Stimulated activated naive CD8-positive, alpha-beta T cell treated with anti-CD3 and anti-CD28 coated beads, Interleukin-15, Interleukin-2, amounts not matched to agents 100 ng/mL and 50 ng/mL, for 24 hours (primary cell): ENCODE data around the gene PDE4C.

Source experiments
- H3K27ac Mint-ChIP-seq: one replicate; pipeline ENCODE4 v1.8.0; 2021; ENCODE audit warnings: mild to moderate bottlenecking, mixed read lengths
- H3K27me3 Mint-ChIP-seq: one replicate; pipeline ENCODE4 v1.8.0; 2021; ENCODE audit warnings: mixed read lengths
- H3K36me3 Mint-ChIP-seq: one replicate; pipeline ENCODE4 v1.8.0; 2021; ENCODE audit warnings: low read depth, mixed read lengths
- H3K4me1 Mint-ChIP-seq: one replicate; pipeline ENCODE4 v1.8.0; 2021; ENCODE audit warnings: low read depth, mixed read lengths
- H3K4me3 Mint-ChIP-seq: one replicate; pipeline ENCODE4 v1.8.0; 2021; ENCODE audit warnings: mild to moderate bottlenecking, mixed read lengths
- H3K9me3 Mint-ChIP-seq: one replicate; pipeline ENCODE4 v1.8.0; 2021; ENCODE audit warnings: mixed read lengths

PDE4C gene

GRCh38 chr19:18262917-18263316 is 36.7 kb upstream of the PDE4C start:
- no peak overlapping the region for H3K27ac Mint-ChIP-seq
- H3K4me3 Mint-ChIP-seq: no peak overlapping the region
- no peaks in the 10 kb centered on the region for H3K36me3 Mint-ChIP-seq
- no peaks in the 10 kb centered on the region for H3K9me3 Mint-ChIP-seq
- H3K4me1 Mint-ChIP-seq: no peaks in the 10 kb centered on the region
- no peaks in the 10 kb centered on the region for H3K27me3 Mint-ChIP-seq

GRCh38 chr19:18262144-18262543 is 35.9 kb upstream of the PDE4C start:
- no peak overlapping the region for H3K4me3 Mint-ChIP-seq
- H3K27ac Mint-ChIP-seq: no peak overlapping the region
- no peaks in the 10 kb centered on the region for H3K27me3 Mint-ChIP-seq
- H3K36me3 Mint-ChIP-seq: no peaks in the 10 kb centered on the region
- H3K9me3 Mint-ChIP-seq: no peaks in the 10 kb centered on the region
- no peaks in the 10 kb centered on the region for H3K4me1 Mint-ChIP-seq

GRCh38 chr19:18261474-18261873 is 35.2 kb upstream of the PDE4C start:
- Mint-ChIP-seq H3K27ac (no peak overlapping the region), H3K36me3 (no peaks in the 10 kb centered on the region), H3K4me1 (no peaks in the 10 kb centered on the region), H3K9me3 (no peaks in the 10 kb centered on the region), H3K4me3 (no peak overlapping the region), H3K27me3 (no peaks in the 10 kb centered on the region)

GRCh38 chr19:18259893-18260292 is 33.7 kb upstream of the PDE4C start:
- Mint-ChIP-seq H3K4me1 (peaks cover 3% of the 10 kb centered on the region), H3K27ac (no peak overlapping the region), H3K4me3 (no peak overlapping the region), H3K9me3 (no peaks in the 10 kb centered on the region), H3K27me3 (no peaks in the 10 kb centered on the region), H3K36me3 (no peaks in the 10 kb centered on the region)

GRCh38 chr19:18257503-18258470 is 31.5 kb upstream of the PDE4C start:
- Mint-ChIP-seq H3K9me3 (no peaks in the 10 kb centered on the region), H3K4me3 (no peak overlapping the region), H3K36me3 (no peaks in the 10 kb centered on the region), H3K4me1 (peaks cover 9% of the 10 kb centered on the region), H3K27ac (no peak overlapping the region), H3K27me3 (peaks cover 18% of the 10 kb centered on the region)

GRCh38 chr19:18254546-18255503 is 28.6 kb upstream of the PDE4C start:
- H3K4me1 Mint-ChIP-seq: peaks cover 12% of the 10 kb centered on the region
- no peaks in the 10 kb centered on the region for H3K9me3 Mint-ChIP-seq
- H3K27me3 Mint-ChIP-seq: peaks cover 26% of the 10 kb centered on the region
- H3K27ac Mint-ChIP-seq: no peak overlapping the region
- H3K4me3 Mint-ChIP-seq: no peak overlapping the region
- H3K36me3 Mint-ChIP-seq: no peaks in the 10 kb centered on the region

- Mint-ChIP-seq H3K36me3 (no peaks in the 10 kb centered on the region), H3K27ac (no peak overlapping the region), H3K9me3 (no peaks in the 10 kb centered on the region), H3K4me3 (no peak overlapping the region), H3K27me3 (peaks cover 26% of the 10 kb centered on the region), H3K4me1 (peaks cover 12% of the 10 kb centered on the region)
Measured at GRCh38 chr19:18253716-18254115, 27.5 kb upstream of the PDE4C start.

- Mint-ChIP-seq H3K27ac (no peak overlapping the region), H3K36me3 (no peaks in the 10 kb centered on the region), H3K4me3 (no peak overlapping the region), H3K27me3 (peaks cover 26% of the 10 kb centered on the region), H3K9me3 (no peaks in the 10 kb centered on the region), H3K4me1 (peaks cover 12% of the 10 kb centered on the region)
Measured at GRCh38 chr19:18253130-18253529, 26.9 kb upstream of the PDE4C start.

GRCh38 chr19:18252370-18252717 is 26.1 kb upstream of the PDE4C start:
- H3K27ac Mint-ChIP-seq: no peak overlapping the region
- peaks cover 26% of the 10 kb centered on the region for H3K27me3 Mint-ChIP-seq
- H3K36me3 Mint-ChIP-seq: no peaks in the 10 kb centered on the region
- no peaks in the 10 kb centered on the region for H3K9me3 Mint-ChIP-seq
- H3K4me3 Mint-ChIP-seq: no peak overlapping the region
- peaks cover 12% of the 10 kb centered on the region for H3K4me1 Mint-ChIP-seq

GRCh38 chr19:18251587-18252369 is 25.5 kb upstream of the PDE4C start:
- peaks cover 26% of the 10 kb centered on the region for H3K27me3 Mint-ChIP-seq
- peaks cover 12% of the 10 kb centered on the region for H3K4me1 Mint-ChIP-seq
- no peaks in the 10 kb centered on the region for H3K9me3 Mint-ChIP-seq
- H3K4me3 Mint-ChIP-seq: peak overlapping the region; percentile 11
- no peaks in the 10 kb centered on the region for H3K36me3 Mint-ChIP-seq
- no peak overlapping the region for H3K27ac Mint-ChIP-seq

- Mint-ChIP-seq H3K36me3 (no peaks in the 10 kb centered on the region), H3K27ac (no peak overlapping the region), H3K4me3 (no peak overlapping the region), H3K4me1 (peaks cover 10% of the 10 kb centered on the region), H3K27me3 (peaks cover 26% of the 10 kb centered on the region), H3K9me3 (no peaks in the 10 kb centered on the region)
Measured at GRCh38 chr19:18249834-18250233, 23.6 kb upstream of the PDE4C start.

GRCh38 chr19:18245297-18245696 is 19.1 kb upstream of the PDE4C start:
- H3K27ac Mint-ChIP-seq: no peak overlapping the region
- H3K27me3 Mint-ChIP-seq: peaks cover 6% of the 10 kb centered on the region
- no peak overlapping the region for H3K4me3 Mint-ChIP-seq
- no peaks in the 10 kb centered on the region for H3K9me3 Mint-ChIP-seq
- no peaks in the 10 kb centered on the region for H3K4me1 Mint-ChIP-seq
- H3K36me3 Mint-ChIP-seq: no peaks in the 10 kb centered on the region

GRCh38 chr19:18239303-18239702 is 13.1 kb upstream of the PDE4C start:
- H3K27ac Mint-ChIP-seq: no peak overlapping the region
- H3K4me3 Mint-ChIP-seq: no peak overlapping the region
- H3K9me3 Mint-ChIP-seq: no peaks in the 10 kb centered on the region
- H3K4me1 Mint-ChIP-seq: no peaks in the 10 kb centered on the region
- H3K36me3 Mint-ChIP-seq: no peaks in the 10 kb centered on the region
- peaks cover 34% of the 10 kb centered on the region for H3K27me3 Mint-ChIP-seq

GRCh38 chr19:18234194-18234593 is 8.0 kb upstream of the PDE4C start:
- Mint-ChIP-seq H3K27me3 (peaks cover 63% of the 10 kb centered on the region), H3K4me3 (no peak overlapping the region), H3K9me3 (peaks cover 6% of the 10 kb centered on the region), H3K4me1 (peaks cover 17% of the 10 kb centered on the region), H3K27ac (no peak overlapping the region), H3K36me3 (peaks cover 3% of the 10 kb centered on the region)
